Endodermal cell (in vitro differentiated cells): ENCODE measurements around the gene TBCK. TPM values are rescaled to one million over a fixed set of nuclear protein-coding genes. Genes with fewer than 3 reads are reported as not detected.
"Not testable (repeated sequence)": the region's sequence is repeated elsewhere in the genome, so short reads cannot be mapped to it uniquely, and the experiment has no call there.

Source experiments
- DNase-seq: peaks from one replicate; pipeline ENCODE4 v3.0.0-alpha.2; 2017
- H3K27ac ChIP-seq: 2 replicates; pipeline ENCODE4 v1.5.1; 2013; ENCODE audit warnings: mild to moderate bottlenecking, low read depth, low read length, moderate library complexity
- H3K27me3 ChIP-seq: 2 replicates; pipeline ENCODE4 v1.6.1; 2013; ENCODE audit warnings: mild to moderate bottlenecking, low read length, moderate library complexity; ENCODE audit not compliant: insufficient read depth, control insufficient read depth, poor library complexity, severe bottlenecking
- H3K36me3 ChIP-seq: 2 replicates; pipeline ENCODE4 v1.7.0; 2013; ENCODE audit warnings: mild to moderate bottlenecking, low read length, moderate library complexity; ENCODE audit not compliant: control insufficient read depth, insufficient read depth
- H3K4me1 ChIP-seq: one replicate; pipeline ENCODE4 v1.7.0; 2013; ENCODE audit warnings: low read length; ENCODE audit not compliant: control insufficient read depth, insufficient read depth
- H3K4me3 ChIP-seq: 2 replicates; pipeline ENCODE4 v1.5.1; 2013; ENCODE audit warnings: mild to moderate bottlenecking, low read length, moderate library complexity
- H3K9ac ChIP-seq: 2 replicates; pipeline ENCODE4 v1.6.1; 2013; ENCODE audit warnings: mild to moderate bottlenecking, low read length, moderate library complexity; ENCODE audit not compliant: poor library complexity, severe bottlenecking; ENCODE audit errors: extremely low read depth
- H3K9me3 ChIP-seq: 2 replicates; pipeline ENCODE4 v1.6.1; 2013; ENCODE audit warnings: mild to moderate bottlenecking, low read length, moderate library complexity; ENCODE audit not compliant: control insufficient read depth
- H3K27ac Mint-ChIP-seq: 2 replicates; pipeline ENCODE4 v1.8.0; 2020; ENCODE audit warnings: mixed read lengths
- H3K27me3 Mint-ChIP-seq: 2 replicates; pipeline ENCODE4 v1.8.0; 2021; ENCODE audit warnings: mild to moderate bottlenecking, mixed read lengths; ENCODE audit not compliant: insufficient read depth
- H3K36me3 Mint-ChIP-seq: 2 replicates; pipeline ENCODE4 v1.8.0; 2020; ENCODE audit warnings: low read depth, mixed read lengths
- H3K4me1 Mint-ChIP-seq: 2 replicates; pipeline ENCODE4 v1.8.0; 2020; ENCODE audit warnings: mixed read lengths
- H3K4me3 Mint-ChIP-seq: 2 replicates; pipeline ENCODE4 v1.8.0; 2020; ENCODE audit warnings: mild to moderate bottlenecking, moderate library complexity, mixed read lengths
- H3K9me3 Mint-ChIP-seq: 2 replicates; pipeline ENCODE4 v1.8.0; 2020; ENCODE audit warnings: mild to moderate bottlenecking, mixed read lengths
- WGBS, 2 experiments: methylation state at CpG; one replicate each; pipeline versions ENCODE4 v1.1.5 to v1.1.7; 2013; ENCODE audit warnings: missing lambda C conversion rate in 2 of 2, mixed read lengths in 1 of 2; ENCODE audit not compliant: insufficient coverage in 1 of 2, insufficient read length in 1 of 2; 5-methylcytosine and 5-hydroxymethylcytosine counted together
- total RNA-seq, 2 donors: library from RNA; stranded (reverse); fragmentation: NEBNext Ultra II Directional in 1 of 2; extraction: Animal tissue kit (Norgen Biotek cat#: 25700) in 1 of 2; gene quantifications; 2 replicates in 1 of 2; 3 replicates in 1 of 2; pipeline ENCODE4 v1.2.1, GENCODE V29; 2021
- TF ChIP-seq, protein P1 (sequence below): fragments of 200-600 bp; sonication (generic); conservative IDR thresholded peaks from 2 replicates; pipeline ENCODE4 v1.5.0; 2021; ENCODE audit warnings: antibody characterized with exemption, mild to moderate bottlenecking

Gene TBCK
- total RNA-seq, 2 donors from 2014 or later = 48.3 to 52.9 TPM

GRCh38 chr4:106238820-106239420, 77.1 kb downstream of the TBCK start:
- no peak overlapping the region for H3K4me3 Mint-ChIP-seq
- no peaks in the 10 kb centered on the region for H3K9me3 Mint-ChIP-seq
- H3K9ac ChIP-seq = no peak overlapping the region
- no peaks in the 10 kb centered on the region for H3K9me3 ChIP-seq
- peaks cover 18% of the 10 kb centered on the region for H3K36me3 Mint-ChIP-seq
- no peak overlapping the region for H3K4me3 ChIP-seq
- peak; percentile 75 for DNase-seq
- H3K4me1 Mint-ChIP-seq = peaks cover 2% of the 10 kb centered on the region
- H3K27me3 Mint-ChIP-seq = no peaks in the 10 kb centered on the region
- 59 to 77% methylated on average over 2 of the region's 2 CpGs for WGBS, 2 experiments
- TF ChIP-seq, protein P1, sequence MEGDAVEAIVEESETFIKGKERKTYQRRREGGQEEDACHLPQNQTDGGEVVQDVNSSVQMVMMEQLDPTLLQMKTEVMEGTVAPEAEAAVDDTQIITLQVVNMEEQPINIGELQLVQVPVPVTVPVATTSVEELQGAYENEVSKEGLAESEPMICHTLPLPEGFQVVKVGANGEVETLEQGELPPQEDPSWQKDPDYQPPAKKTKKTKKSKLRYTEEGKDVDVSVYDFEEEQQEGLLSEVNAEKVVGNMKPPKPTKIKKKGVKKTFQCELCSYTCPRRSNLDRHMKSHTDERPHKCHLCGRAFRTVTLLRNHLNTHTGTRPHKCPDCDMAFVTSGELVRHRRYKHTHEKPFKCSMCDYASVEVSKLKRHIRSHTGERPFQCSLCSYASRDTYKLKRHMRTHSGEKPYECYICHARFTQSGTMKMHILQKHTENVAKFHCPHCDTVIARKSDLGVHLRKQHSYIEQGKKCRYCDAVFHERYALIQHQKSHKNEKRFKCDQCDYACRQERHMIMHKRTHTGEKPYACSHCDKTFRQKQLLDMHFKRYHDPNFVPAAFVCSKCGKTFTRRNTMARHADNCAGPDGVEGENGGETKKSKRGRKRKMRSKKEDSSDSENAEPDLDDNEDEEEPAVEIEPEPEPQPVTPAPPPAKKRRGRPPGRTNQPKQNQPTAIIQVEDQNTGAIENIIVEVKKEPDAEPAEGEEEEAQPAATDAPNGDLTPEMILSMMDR = peak; percentile 88
- peak overlapping the region; percentile 74 for H3K27ac Mint-ChIP-seq
- no peaks in the 10 kb centered on the region for H3K4me1 ChIP-seq
- H3K27ac ChIP-seq = no peak overlapping the region
- H3K27me3 ChIP-seq = no peaks in the 10 kb centered on the region
- H3K36me3 ChIP-seq = peaks cover 21% of the 10 kb centered on the region

GRCh38 chr4:106231931-106232330, 84.1 kb downstream of the TBCK start:
- TF ChIP-seq, protein P1 = no peak
- H3K9me3 ChIP-seq = no peaks in the 10 kb centered on the region
- no peak overlapping the region for H3K4me3 ChIP-seq
- H3K27me3 ChIP-seq = no peaks in the 10 kb centered on the region
- H3K27ac ChIP-seq = no peak overlapping the region
- peaks cover 32% of the 10 kb centered on the region for H3K36me3 Mint-ChIP-seq
- H3K9ac ChIP-seq = no peak overlapping the region
- H3K27me3 Mint-ChIP-seq = no peaks in the 10 kb centered on the region
- DNase-seq = no peak
- no peak overlapping the region for H3K27ac Mint-ChIP-seq
- no peaks in the 10 kb centered on the region for H3K4me1 ChIP-seq
- H3K4me1 Mint-ChIP-seq = no peaks in the 10 kb centered on the region
- peaks cover 61% of the 10 kb centered on the region for H3K36me3 ChIP-seq
- H3K9me3 Mint-ChIP-seq = no peaks in the 10 kb centered on the region
- no peak overlapping the region for H3K4me3 Mint-ChIP-seq

DNA sequence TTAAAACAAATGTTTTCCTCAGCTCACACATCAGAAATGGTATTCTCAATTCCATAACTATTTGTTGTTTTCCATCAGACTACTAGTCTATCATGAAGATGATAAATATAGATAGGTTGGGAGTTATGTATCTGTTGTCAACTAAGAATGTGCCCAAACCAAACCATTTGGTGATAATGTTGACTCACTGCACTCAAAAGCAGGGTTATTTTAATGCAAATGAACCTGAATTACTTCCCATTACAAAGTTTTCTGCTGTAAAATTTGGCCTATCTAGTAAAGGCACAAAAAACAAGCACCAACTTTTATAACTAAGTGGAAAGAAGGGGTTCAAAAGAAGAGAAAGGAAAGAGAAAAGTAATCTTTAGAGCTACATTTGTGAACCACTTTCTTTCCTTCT, 93.5 kb downstream of the TBCK start:
- Mint-ChIP-seq H3K27me3 (no peaks in the 10 kb centered on the region), H3K27ac (peak overlapping the region; percentile 64), H3K36me3 (peaks cover 23% of the 10 kb centered on the region), H3K4me3 (no peak overlapping the region), H3K4me1 (no peaks in the 10 kb centered on the region), H3K9me3 (peaks cover 9% of the 10 kb centered on the region)
- no peak for DNase-seq
- Histone ChIP-seq H3K27ac (no peak overlapping the region), H3K9me3 (peaks cover 9% of the 10 kb centered on the region), H3K4me1 (no peaks in the 10 kb centered on the region), H3K9ac (no peak overlapping the region), H3K27me3 (no peaks in the 10 kb centered on the region), H3K36me3 (peaks cover 5% of the 10 kb centered on the region), H3K4me3 (no peak overlapping the region)
- TF ChIP-seq, protein P1 = no peak

GRCh38 chr4:106213291-106213690, 102.7 kb downstream of the TBCK start:
- not testable (repeated sequence) for H3K27me3 ChIP-seq, H3K27ac ChIP-seq, H3K4me3 Mint-ChIP-seq, H3K4me1 ChIP-seq, H3K9me3 Mint-ChIP-seq, H3K9me3 ChIP-seq, H3K27ac Mint-ChIP-seq, H3K27me3 Mint-ChIP-seq, H3K4me3 ChIP-seq, H3K4me1 Mint-ChIP-seq, DNase-seq, H3K9ac ChIP-seq
- H3K36me3 Mint-ChIP-seq = peaks cover 19% of the 10 kb centered on the region
- H3K36me3 ChIP-seq = peaks cover 11% of the 10 kb centered on the region
- 95 to 96% methylated on average over 22 to 23 of the region's 23 CpGs for WGBS, 2 experiments
